GM10248 (cell line): Measurements from ENCODE around the gene ADA.

ENCODE experiments used
- CTCF ChIA-PET: fragments of 300-600 bp; sonication (Branson Sonifier 250); formaldehyde crosslinking; extraction: SDS; loops from one replicate; lab custom pipeline; 2021; ENCODE audit warnings: antibody characterized with exemption; lab: Yijun Ruan, JAX
- POLR2A ChIA-PET: fragments of 350-650 bp; sonication (Branson Sonifier 250); formaldehyde crosslinking; extraction: SDS; loops from one replicate; lab custom pipeline; 2020; ENCODE audit warnings: antibody characterized with exemption; lab: Yijun Ruan, JAX
- DNase-seq: peaks from one replicate; pipeline ENCODE4 v3.0.0; 2012; ENCODE audit errors: extremely low spot score
- CTCF ChIP-seq: IDR thresholded peaks from 2 replicates; pipeline ENCODE4 v1.5.1; 2012; ENCODE audit warnings: mild to moderate bottlenecking, low read depth; ENCODE audit errors: extremely low read depth, missing control alignments, control extremely low read depth

The ADA gene

DNA sequence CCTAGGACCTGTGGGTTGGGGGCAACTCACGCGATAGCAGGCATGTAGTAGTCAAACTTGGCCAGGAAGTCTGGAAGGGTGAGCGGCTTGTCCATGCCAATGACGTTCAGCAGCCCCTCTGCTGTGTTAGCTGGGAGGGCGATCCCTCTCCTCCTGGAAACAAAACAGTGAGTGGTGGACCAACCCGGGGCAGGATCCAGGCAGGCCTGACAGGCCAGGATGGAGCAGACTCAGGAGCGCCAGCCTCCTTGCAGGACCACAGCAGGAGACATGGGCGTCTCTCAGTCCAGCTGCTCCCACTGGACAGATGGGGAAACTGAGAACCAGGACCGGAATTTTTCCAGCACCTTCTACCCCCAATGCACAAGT is 22.5 kb downstream of the ADA start:
- DNase-seq: no peak
- CTCF ChIA-PET: interaction anchor here (1.1 to 3.6 kb wide), 3 partner anchors 11 to 57 kb away, joined by 3 to 14 read pairs (median 3); no protein-coding TSS in a partner anchor
- POLR2A ChIA-PET: no interaction called here
- TF ChIP-seq CTCF: no peak

- no peak for TF ChIP-seq CTCF
- ChIA-PET CTCF (interaction anchor here (1.1 to 1.6 kb wide), 3 partner anchors 10 to 58 kb away, joined by 3 to 4 read pairs (median 3); no protein-coding TSS in a partner anchor), POLR2A (no interaction called here)
- DNase-seq: no peak
Observed at GRCh38 chr20:44627364-44628010, 24.0 kb downstream of the ADA start.

GRCh38 chr20:44626278-44626677 is 25.2 kb downstream of the ADA start:
- ChIA-PET CTCF (interaction anchor here (0.9 to 1.6 kb wide), 3 partner anchors 11 to 16 kb away, joined by 3 to 4 read pairs (median 3); no protein-coding TSS in a partner anchor), POLR2A (interaction anchor here (0.6 to 0.7 kb wide), 2 partner anchors 9 to 39 kb away, joined by 3 read pairs; no protein-coding TSS in a partner anchor)
- no peak for TF ChIP-seq CTCF
- DNase-seq: no peak

- DNase-seq: no peak
- TF ChIP-seq CTCF: no peak
- ChIA-PET CTCF (interaction anchor here (1.3 kb wide), 1 partner anchor 9 kb away, joined by 3 read pairs; no protein-coding TSS in a partner anchor), POLR2A (no interaction called here)
Observed at GRCh38 chr20:44625361-44625760, 26.1 kb downstream of the ADA start.

- POLR2A ChIA-PET: no interaction called here
- CTCF ChIA-PET: interaction anchor here (1.3 kb wide), 1 partner anchor 10 kb away, joined by 3 read pairs; no protein-coding TSS in a partner anchor
- no peak for TF ChIP-seq CTCF
- no peak for DNase-seq
Observed at GRCh38 chr20:44624743-44625271, 26.7 kb downstream of the ADA start.

DNA sequence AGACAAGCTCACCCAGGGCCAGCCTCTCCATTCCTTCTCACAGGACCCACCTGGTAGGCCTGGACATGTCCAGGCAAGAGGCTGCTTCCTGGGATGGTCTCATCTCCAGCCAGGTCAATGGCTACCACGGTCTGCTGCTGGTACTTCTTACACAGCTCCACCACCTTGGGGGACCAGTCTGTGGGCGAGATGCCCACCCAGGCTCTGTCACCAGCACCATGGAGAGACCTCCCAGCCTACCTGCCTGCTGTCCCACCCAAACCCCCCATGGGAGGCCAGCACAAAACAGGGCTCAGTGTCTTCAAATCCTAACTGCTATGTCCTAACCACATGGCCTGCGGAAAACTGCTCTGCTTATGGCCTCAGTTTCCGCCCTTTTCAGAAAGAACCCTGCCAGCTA is 27.3 kb downstream of the ADA start:
- POLR2A ChIA-PET: no interaction called here

More for the DNA sequence above, 27.3 kb downstream of the ADA start:
- CTCF ChIA-PET: interaction anchor here (1.3 kb wide), 1 partner anchor 10 kb away, joined by 3 read pairs; no protein-coding TSS in a partner anchor
- TF ChIP-seq CTCF: no peak
- no peak for DNase-seq
